Measurements from ENCODE around the gene PPP2R2D. TPM values are rescaled to one million over a fixed set of nuclear protein-coding genes. Genes with fewer than 3 reads are reported as not detected.

PPP2R2D gene
- total RNA-seq, 1 experiment from 2014 or later, result 23.7 TPM

- Mint-ChIP-seq H3K27me3 (ENCODE audit: unreplicated experiment) (peaks cover 17% of the 10 kb centered on the region), H3K4me1 (ENCODE audit: low read depth, unreplicated experiment) (peaks cover 6% of the 10 kb centered on the region), H3K9me3 (ENCODE audit: low read depth, unreplicated experiment) (no peaks in the 10 kb centered on the region), H3K27ac (ENCODE audit: unreplicated experiment) (no peak overlapping the region), H3K36me3 (ENCODE audit: insufficient read depth, unreplicated experiment) (peaks cover 4% of the 10 kb centered on the region), H3K4me3 (ENCODE audit: low read depth, unreplicated experiment) (no peak overlapping the region)
- TF ChIP-seq CTCF (IDR thresholded peaks at IDR 0.05; ENCODE audit: unreplicated experiment), result no peak
- BruUV-seq (replicated peaks), result no TSS peak
- intact Hi-C loops (cut with micrococcal nuclease; ENCODE audit: unreplicated experiment), result no loop called here
- no peak for DNase-seq
- CTCF ChIA-PET, result no interaction called here
Measured at GRCh38 chr10:131892806-131893675, 7.8 kb upstream of the PPP2R2D start.

- Mint-ChIP-seq H3K9me3 (ENCODE audit: low read depth, unreplicated experiment) (no peaks in the 10 kb centered on the region), H3K27ac (ENCODE audit: unreplicated experiment) (no peak overlapping the region), H3K36me3 (ENCODE audit: insufficient read depth, unreplicated experiment) (peaks cover 4% of the 10 kb centered on the region), H3K4me1 (ENCODE audit: low read depth, unreplicated experiment) (peaks cover 10% of the 10 kb centered on the region), H3K27me3 (ENCODE audit: unreplicated experiment) (peaks cover 38% of the 10 kb centered on the region), H3K4me3 (ENCODE audit: low read depth, unreplicated experiment) (no peak overlapping the region)
- intact Hi-C loops (cut with micrococcal nuclease; ENCODE audit: unreplicated experiment), result no loop called here
- CTCF ChIA-PET, result no interaction called here
- DNase-seq, result no peak
- no TSS peak for BruUV-seq (replicated peaks)
- TF ChIP-seq CTCF (IDR thresholded peaks at IDR 0.05; ENCODE audit: unreplicated experiment), result no peak
Measured at GRCh38 chr10:131895116-131895515, 5.7 kb upstream of the PPP2R2D start.

GRCh38 chr10:131896403-131896802, 4.4 kb upstream of the PPP2R2D start:
- no peaks in the 10 kb centered on the region for H3K9me3 Mint-ChIP-seq (ENCODE audit: low read depth, unreplicated experiment)
- peaks cover 10% of the 10 kb centered on the region for H3K4me1 Mint-ChIP-seq (ENCODE audit: low read depth, unreplicated experiment)
- intact Hi-C loops (cut with micrococcal nuclease; ENCODE audit: unreplicated experiment), result no loop called here
- no peak overlapping the region for H3K4me3 Mint-ChIP-seq (ENCODE audit: low read depth, unreplicated experiment)
- no peak overlapping the region for H3K27ac Mint-ChIP-seq (ENCODE audit: unreplicated experiment)
- H3K36me3 Mint-ChIP-seq (ENCODE audit: insufficient read depth, unreplicated experiment), result peaks cover 13% of the 10 kb centered on the region
- BruUV-seq (replicated peaks), result no TSS peak
- no peak for DNase-seq
- CTCF ChIA-PET, result no interaction called here
- no peak for TF ChIP-seq CTCF (IDR thresholded peaks at IDR 0.05; ENCODE audit: unreplicated experiment)
- H3K27me3 Mint-ChIP-seq (ENCODE audit: unreplicated experiment), result peaks cover 39% of the 10 kb centered on the region

DNA sequence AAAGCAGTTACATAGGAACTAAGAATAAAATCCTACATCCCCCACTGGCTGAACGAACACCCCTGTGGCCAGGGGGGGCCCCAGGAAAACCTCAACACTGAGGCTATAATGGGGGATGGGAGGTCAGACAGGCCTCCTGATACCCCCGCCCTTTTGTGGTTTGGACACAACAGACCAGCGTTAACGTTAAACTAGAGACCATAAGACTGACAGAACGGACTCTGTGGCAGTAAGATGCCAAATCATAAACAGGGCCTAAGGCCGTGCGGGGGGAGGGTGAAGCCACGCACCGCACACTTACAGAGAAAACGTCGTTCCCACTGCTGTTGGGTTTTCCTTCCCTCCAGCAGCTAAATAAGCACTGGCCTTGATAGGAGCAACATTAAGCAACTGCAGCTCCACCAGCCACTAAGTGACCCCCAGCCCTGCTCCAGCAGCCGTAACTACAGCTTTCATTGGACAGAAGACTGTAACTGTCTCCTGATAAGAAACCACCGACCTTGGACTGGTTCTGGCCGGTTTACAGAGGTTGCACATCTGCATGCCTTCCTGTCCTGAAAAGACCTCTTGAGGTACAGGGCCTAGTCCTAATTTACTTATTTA, 3.4 kb upstream of the PPP2R2D start:
- Mint-ChIP-seq H3K9me3 (ENCODE audit: low read depth, unreplicated experiment) (no peaks in the 10 kb centered on the region), H3K36me3 (ENCODE audit: insufficient read depth, unreplicated experiment) (peaks cover 22% of the 10 kb centered on the region), H3K4me1 (ENCODE audit: low read depth, unreplicated experiment) (peaks cover 10% of the 10 kb centered on the region), H3K27me3 (ENCODE audit: unreplicated experiment) (peaks cover 39% of the 10 kb centered on the region), H3K27ac (ENCODE audit: unreplicated experiment) (no peak overlapping the region), H3K4me3 (ENCODE audit: low read depth, unreplicated experiment) (no peak overlapping the region)
- CTCF ChIA-PET, result no interaction called here
- DNase-seq, result no peak
- intact Hi-C loops (cut with micrococcal nuclease; ENCODE audit: unreplicated experiment), result no loop called here
- TF ChIP-seq CTCF (IDR thresholded peaks at IDR 0.05; ENCODE audit: unreplicated experiment), result no peak
- BruUV-seq (replicated peaks), result no TSS peak
